ENCODE data around the gene ITGA5. TPM values are rescaled to one million over a fixed set of nuclear protein-coding genes. Genes with fewer than 3 reads are reported as not detected.

The ITGA5 gene
- total RNA-seq, 1 experiment from 2014 or later = 96.8 TPM

DNA sequence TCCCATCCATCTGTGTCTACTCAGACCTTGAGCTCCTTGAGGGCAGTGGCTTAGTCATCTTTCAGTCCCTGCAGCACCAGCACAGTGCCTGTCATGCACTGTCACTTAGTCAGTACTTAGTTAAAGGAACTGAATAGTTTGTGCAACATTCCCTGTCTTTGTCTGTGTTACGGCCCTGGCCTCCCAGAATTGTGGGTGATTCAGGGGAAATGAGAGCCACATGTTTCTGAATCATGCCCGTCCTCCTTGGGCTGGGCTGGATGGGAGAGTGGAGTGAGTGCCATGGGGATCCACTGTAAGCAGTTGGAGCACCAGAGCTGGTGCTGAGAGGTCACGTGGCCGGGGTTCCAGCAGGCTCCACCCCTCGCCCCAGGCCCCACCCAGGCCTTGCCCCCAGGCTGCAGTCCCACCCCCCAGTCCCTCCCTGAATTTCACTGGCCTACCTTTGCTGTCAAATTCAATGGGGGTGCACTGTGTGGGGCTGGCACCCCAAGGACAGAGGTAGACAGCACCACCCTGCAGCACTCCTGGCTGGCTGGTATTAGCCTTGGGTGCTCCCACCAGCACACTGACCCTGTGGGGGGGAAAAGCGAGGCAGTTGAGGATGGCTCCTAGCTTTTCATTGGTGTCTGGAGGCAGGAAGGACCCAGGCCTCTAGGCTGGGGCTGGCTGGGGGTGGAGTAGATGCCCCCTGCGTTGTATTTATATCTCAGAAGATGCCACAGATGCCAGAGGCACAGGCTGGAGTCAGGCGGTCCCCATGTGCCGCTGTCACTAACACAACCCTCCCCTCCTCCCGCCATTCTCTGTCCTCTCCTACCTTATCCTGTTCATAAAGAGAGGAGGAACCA lies 7.5 kb downstream of the ITGA5 start:
- Histone ChIP-seq H3K27ac (ENCODE audit: low read depth, low read length, poor library complexity, severe bottlenecking) (peak overlapping the region; percentile 77), H3K9me3 (ENCODE audit: low read depth, low read length, poor library complexity, severe bottlenecking) (no peaks in the 10 kb centered on the region), H3K27me3 (replicated peaks; ENCODE audit: insufficient read depth, low read depth, low read length, poor library complexity) (no peaks in the 10 kb centered on the region), H3K4me3 (ENCODE audit: low read depth, low read length, poor library complexity, severe bottlenecking) (no peak overlapping the region), H3K4me1 (ENCODE audit: insufficient read depth, low read length, poor library complexity, severe bottlenecking) (peaks cover 49% of the 10 kb centered on the region), H3K36me3 (ENCODE audit: insufficient read depth, low read length, poor library complexity, severe bottlenecking) (peaks cover 26% of the 10 kb centered on the region)
- intact Hi-C loops (cut with micrococcal nuclease; ENCODE audit: unreplicated experiment) = no loop called here
- no TSS peak for BruUV-seq (replicated peaks)
- TF ChIP-seq CTCF (conservative IDR thresholded peaks at IDR 0.05; ENCODE audit: low read depth, low read length) = no peak
- no peak for TF ChIP-seq EZH2 (IDR thresholded peaks at IDR 0.05; ENCODE audit: borderline replicate concordance, low read depth, low read length, poor library complexity, severe bottlenecking)
- peak; percentile 73 for DNase-seq (ENCODE audit: low spot score)
- CTCF ChIA-PET = interaction anchor here (0.6 to 1.8 kb wide), 3 partner anchors 12 to 28 kb away, joined by 4 to 12 read pairs (median 4); no protein-coding TSS in a partner anchor
- POLR2A ChIA-PET (ENCODE audit: low non-redundant PET) = no interaction called here

- H3K4me3 ChIP-seq (ENCODE audit: low read depth, low read length, poor library complexity, severe bottlenecking) = no peak overlapping the region
- H3K27me3 ChIP-seq (replicated peaks; ENCODE audit: insufficient read depth, low read depth, low read length, poor library complexity) = no peaks in the 10 kb centered on the region
- H3K4me1 ChIP-seq (ENCODE audit: insufficient read depth, low read length, poor library complexity, severe bottlenecking) = peaks cover 33% of the 10 kb centered on the region
- no peaks in the 10 kb centered on the region for H3K9me3 ChIP-seq (ENCODE audit: low read depth, low read length, poor library complexity, severe bottlenecking)
- CTCF ChIA-PET = interaction anchor here (1.0 kb wide), 1 partner anchor 30 kb away, joined by 5 read pairs; no protein-coding TSS in a partner anchor
- POLR2A ChIA-PET (ENCODE audit: low non-redundant PET) = no interaction called here
- intact Hi-C loops (cut with micrococcal nuclease; ENCODE audit: unreplicated experiment) = no loop called here
- BruUV-seq (replicated peaks) = no TSS peak
- TF ChIP-seq EZH2 (IDR thresholded peaks at IDR 0.05; ENCODE audit: borderline replicate concordance, low read depth, low read length, poor library complexity, severe bottlenecking) = no peak
- no peak for TF ChIP-seq CTCF (conservative IDR thresholded peaks at IDR 0.05; ENCODE audit: low read depth, low read length)
- no peak for DNase-seq (ENCODE audit: low spot score)
- H3K36me3 ChIP-seq (ENCODE audit: insufficient read depth, low read length, poor library complexity, severe bottlenecking) = peaks cover 47% of the 10 kb centered on the region
- no peak overlapping the region for H3K27ac ChIP-seq (ENCODE audit: low read depth, low read length, poor library complexity, severe bottlenecking)
Measured at GRCh38 chr12:54409267-54409666, 9.8 kb downstream of the ITGA5 start.

GRCh38 chr12:54407183-54407905 lies 11.7 kb downstream of the ITGA5 start:
- BruUV-seq (replicated peaks) = no TSS peak
- peaks cover 14% of the 10 kb centered on the region for H3K4me1 ChIP-seq (ENCODE audit: insufficient read depth, low read length, poor library complexity, severe bottlenecking)
- TF ChIP-seq EZH2 (IDR thresholded peaks at IDR 0.05; ENCODE audit: borderline replicate concordance, low read depth, low read length, poor library complexity, severe bottlenecking) (no peak), CTCF (conservative IDR thresholded peaks at IDR 0.05; ENCODE audit: low read depth, low read length) (no peak)
- H3K4me3 ChIP-seq (ENCODE audit: low read depth, low read length, poor library complexity, severe bottlenecking) = no peak overlapping the region
- peaks cover 67% of the 10 kb centered on the region for H3K36me3 ChIP-seq (ENCODE audit: insufficient read depth, low read length, poor library complexity, severe bottlenecking)
- ChIA-PET POLR2A (ENCODE audit: low non-redundant PET) (no interaction called here), CTCF (no interaction called here)
- no peaks in the 10 kb centered on the region for H3K9me3 ChIP-seq (ENCODE audit: low read depth, low read length, poor library complexity, severe bottlenecking)
- H3K27ac ChIP-seq (ENCODE audit: low read depth, low read length, poor library complexity, severe bottlenecking) = peak overlapping the region; percentile 27
- no peaks in the 10 kb centered on the region for H3K27me3 ChIP-seq (replicated peaks; ENCODE audit: insufficient read depth, low read depth, low read length, poor library complexity)
- no peak for DNase-seq (ENCODE audit: low spot score)
- intact Hi-C loops (cut with micrococcal nuclease; ENCODE audit: unreplicated experiment) = no loop called here

Data from A673 (cell line).